SIG-M5 treated with dmso at 0.1 percent for 504 hours (cell line): Measurements from ENCODE around the gene CEP89.
"Not testable (repeated sequence)": the region's sequence is repeated elsewhere in the genome, so short reads cannot be mapped to it uniquely, and the experiment has no call there.

Experiments
- DNase-seq: peaks from one replicate; lab custom pipeline; 2025; ENCODE audit not compliant: unreplicated experiment; lab: John Stamatoyannopoulos, UW

The CEP89 gene

DNA sequence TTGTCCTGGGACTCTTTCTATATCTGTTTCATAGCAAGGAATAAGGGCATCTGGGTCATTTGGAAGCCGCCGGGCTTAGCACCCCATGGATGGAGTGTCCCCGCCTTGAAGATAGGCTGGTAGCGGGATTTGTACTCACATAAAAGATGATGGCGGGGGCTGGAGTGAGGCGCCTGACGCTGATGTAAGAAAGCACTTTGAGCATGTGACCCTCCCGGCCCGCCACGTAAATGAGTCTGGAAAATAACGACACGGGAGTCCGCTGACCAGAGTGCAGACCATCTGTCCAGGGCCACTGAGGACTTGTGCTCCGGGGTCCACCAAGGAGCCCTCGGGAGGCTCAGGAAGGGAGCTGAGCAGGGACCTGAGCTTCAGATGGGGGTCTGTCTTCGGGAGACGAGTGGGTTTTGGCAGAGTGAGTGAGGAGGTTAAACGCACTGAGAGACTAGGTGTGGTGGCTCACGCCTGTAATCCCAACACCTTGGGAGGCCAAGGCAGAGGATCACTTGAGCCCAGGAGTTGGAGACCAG lies 128.0 kb downstream of the CEP89 start:
- DNase-seq = no peak

DNA sequence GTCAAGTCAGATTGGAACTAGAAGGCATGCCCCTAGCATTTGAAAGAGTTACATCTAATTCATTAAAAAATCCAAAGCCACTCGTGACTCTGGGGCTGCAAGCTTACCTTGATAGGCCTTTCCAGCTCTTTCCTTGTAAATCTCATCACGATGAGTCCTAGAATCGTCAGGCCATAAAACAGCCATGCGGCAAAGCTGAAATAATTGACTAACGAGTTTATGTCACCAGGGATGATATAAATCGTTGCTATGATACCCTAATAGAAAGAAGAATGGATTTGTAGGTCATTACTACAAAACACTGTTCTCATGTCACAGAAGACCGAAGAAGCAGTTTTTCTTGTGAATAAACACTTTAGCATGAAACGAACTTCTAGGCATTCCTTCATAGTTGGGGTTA lies 129.7 kb downstream of the CEP89 start:
- no peak for DNase-seq

GRCh38 chr19:32837531-32837930 lies 134.2 kb downstream of the CEP89 start:
- no peak for DNase-seq

DNA sequence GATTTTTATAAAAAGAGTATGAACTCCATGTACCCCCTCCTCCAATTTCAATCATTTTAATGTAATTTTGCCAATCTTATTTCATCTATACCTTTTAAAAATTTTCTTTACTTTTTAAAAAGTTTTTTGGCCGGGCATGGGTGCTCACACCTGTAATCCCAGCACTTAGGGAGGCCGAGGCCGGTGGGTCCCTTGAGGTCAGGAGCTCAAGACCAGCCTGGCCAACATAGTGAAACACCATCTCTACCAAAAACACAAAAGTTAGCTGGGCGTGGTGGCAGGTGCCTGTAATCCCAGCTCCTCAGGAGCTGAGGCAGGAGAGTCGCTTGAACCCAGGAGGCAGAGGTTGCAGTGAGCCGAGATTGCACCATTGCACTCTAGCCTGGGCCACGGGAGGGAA lies 138.4 kb downstream of the CEP89 start:
- not testable (repeated sequence) for DNase-seq

- not testable (repeated sequence) for DNase-seq
Measured at GRCh38 chr19:32832825-32833224, 138.9 kb downstream of the CEP89 start.

DNA sequence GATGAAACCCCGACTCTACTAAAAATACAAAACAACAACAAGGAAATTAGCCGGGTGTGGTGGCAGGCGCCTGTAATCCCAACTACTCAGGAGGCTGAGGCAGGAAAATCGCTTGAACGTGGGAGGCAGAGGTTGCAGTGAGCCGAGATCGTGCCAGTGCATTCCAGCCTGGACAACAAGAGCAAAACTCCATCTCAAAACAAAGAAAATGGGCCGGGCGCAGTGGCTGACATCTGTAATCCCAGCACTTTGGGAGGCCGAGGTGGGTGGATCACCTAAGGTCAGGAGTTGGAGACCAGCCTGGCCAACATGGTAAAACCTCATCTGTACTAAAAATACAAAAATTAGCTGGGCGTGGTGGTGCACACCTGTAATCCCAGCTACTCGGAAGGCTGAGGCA lies 139.7 kb downstream of the CEP89 start:
- DNase-seq = not testable (repeated sequence)

DNA sequence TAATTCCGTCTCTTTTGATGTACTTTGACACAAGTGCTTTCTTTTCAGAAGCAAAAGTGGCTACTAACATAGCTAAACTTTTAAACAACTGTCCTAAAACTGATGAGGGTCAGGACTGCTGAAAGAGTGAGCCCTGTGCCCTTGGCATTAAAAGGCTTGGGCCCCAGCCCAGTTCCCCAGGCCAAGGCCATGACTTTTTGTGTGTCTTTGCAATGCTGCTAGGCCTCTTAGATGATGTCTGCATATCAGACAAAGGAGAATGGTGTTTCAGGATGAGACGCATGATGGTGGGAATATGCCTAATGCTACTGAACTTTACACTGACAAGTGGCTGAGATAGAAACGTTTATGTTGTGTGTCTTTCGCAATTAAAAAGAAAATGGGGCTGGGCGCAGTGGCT lies 140.1 kb downstream of the CEP89 start:
- no peak for DNase-seq

GRCh38 chr19:32830231-32831014 lies 141.3 kb downstream of the CEP89 start:
- DNase-seq = no peak

- DNase-seq = no peak
Measured at GRCh38 chr19:32829345-32829896, 142.3 kb downstream of the CEP89 start.

DNA sequence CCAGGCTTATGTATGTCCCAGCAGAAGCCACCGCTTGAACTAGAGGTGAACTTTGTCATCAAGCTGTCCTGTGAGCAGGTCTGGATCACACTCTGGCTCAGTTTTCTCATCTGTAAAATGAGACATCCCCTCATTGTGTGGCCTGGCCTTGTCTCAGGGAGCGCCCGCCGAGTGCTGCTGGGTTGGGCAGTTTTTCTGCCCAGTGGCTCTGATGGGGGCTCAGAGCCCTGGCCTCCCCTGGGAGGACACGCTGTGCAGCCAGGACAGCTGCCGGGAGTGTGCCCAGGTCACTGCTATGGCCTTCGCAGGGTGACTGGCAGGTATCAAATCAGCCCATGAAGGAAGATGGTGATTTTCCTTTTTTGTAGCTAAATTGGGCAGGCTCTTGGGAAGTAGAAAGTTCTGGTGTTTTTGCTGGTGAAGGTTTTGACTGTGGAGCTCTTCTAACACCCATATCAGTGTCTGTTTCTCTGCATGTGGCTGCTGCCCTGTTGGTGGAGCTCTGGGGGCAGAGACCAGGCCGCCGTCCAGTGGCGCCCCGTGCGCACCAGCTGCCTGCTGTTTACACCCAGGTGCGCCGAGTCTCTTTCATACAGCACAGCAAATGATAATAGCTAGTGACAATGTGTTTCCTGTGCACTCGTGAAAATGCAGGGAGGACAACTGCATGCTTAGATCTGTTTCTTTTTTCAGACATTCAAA lies 143.0 kb downstream of the CEP89 start:
- no peak for DNase-seq

- no peak for DNase-seq
Measured at GRCh38 chr19:32828139-32828538, 143.6 kb downstream of the CEP89 start.
